ENCODE data around the gene GABRP. TPM values are rescaled to one million over a fixed set of nuclear protein-coding genes. Genes with fewer than 3 reads are reported as not detected.
"Not testable (repeated sequence)": the region's sequence is repeated elsewhere in the genome, so short reads cannot be mapped to it uniquely, and the experiment has no call there.

The GABRP gene
- total RNA-seq, 1 experiment from 2014 or later, result 2.2 TPM

DNA sequence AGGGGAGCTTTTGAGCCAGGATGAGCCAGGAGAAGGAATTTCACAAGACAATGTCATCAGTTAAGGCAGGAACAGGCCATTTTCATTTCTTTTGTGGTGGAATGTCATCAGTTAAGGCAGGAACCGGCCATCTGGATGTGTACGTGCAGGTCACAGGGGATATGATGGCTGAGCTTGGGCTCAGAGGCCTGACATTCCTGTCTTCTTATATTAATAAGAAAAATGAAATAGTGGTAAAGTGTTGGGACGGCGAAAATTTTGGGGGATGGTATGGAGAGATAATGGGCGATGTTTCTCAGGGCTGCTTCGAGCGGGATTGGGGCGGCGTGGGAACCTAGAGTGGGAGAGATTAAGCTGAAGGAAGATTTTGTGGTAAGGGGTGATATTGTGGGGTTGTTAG lies 21.2 kb upstream of the GABRP start:
- not testable (repeated sequence) for H3K27me3 ChIP-seq (ENCODE audit: control insufficient read depth, insufficient read depth, low read length); DNase-seq; H3K4me3 ChIP-seq (ENCODE audit: insufficient read depth, low read depth, low read length); H3K36me3 ChIP-seq (replicated peaks; ENCODE audit: control insufficient read depth, insufficient read depth, low read length)

DNA sequence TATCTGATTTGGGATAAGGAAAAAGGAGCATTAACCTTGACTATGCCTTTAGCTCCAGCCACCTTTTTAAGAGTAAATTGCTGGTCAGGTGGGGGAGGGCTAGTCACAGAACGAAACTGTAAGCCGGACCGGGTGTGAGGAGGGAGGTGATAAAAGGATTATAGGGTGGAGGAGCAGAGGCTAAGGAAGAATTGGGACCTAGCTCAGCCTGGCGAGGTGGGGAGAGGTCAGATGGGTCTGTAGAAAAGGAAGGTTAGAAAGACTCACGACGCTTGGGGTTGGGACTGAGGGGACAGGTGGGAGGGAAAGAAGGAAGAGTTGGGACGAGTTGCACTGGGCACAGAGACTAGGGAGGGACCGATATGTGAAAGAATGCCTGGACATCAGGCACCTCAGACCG lies 17.7 kb upstream of the GABRP start:
- H3K36me3 ChIP-seq (replicated peaks; ENCODE audit: control insufficient read depth, insufficient read depth, low read length); DNase-seq; H3K27me3 ChIP-seq (ENCODE audit: control insufficient read depth, insufficient read depth, low read length): not testable (repeated sequence)
- peak overlapping the region; percentile 36 for H3K4me3 ChIP-seq (ENCODE audit: insufficient read depth, low read depth, low read length)

GRCh38 chr5:170769246-170769645 lies 14.3 kb upstream of the GABRP start:
- Histone ChIP-seq H3K27me3 (ENCODE audit: control insufficient read depth, insufficient read depth, low read length) (no peaks in the 10 kb centered on the region), H3K36me3 (replicated peaks; ENCODE audit: control insufficient read depth, insufficient read depth, low read length) (no peaks in the 10 kb centered on the region), H3K4me3 (ENCODE audit: insufficient read depth, low read depth, low read length) (no peak overlapping the region)
- DNase-seq, result no peak

- no peak for DNase-seq
- Histone ChIP-seq H3K27me3 (ENCODE audit: control insufficient read depth, insufficient read depth, low read length) (no peaks in the 10 kb centered on the region), H3K36me3 (replicated peaks; ENCODE audit: control insufficient read depth, insufficient read depth, low read length) (no peaks in the 10 kb centered on the region), H3K4me3 (ENCODE audit: insufficient read depth, low read depth, low read length) (no peak overlapping the region)
Observed at GRCh38 chr5:170769898-170770416, 13.6 kb upstream of the GABRP start.

DNA sequence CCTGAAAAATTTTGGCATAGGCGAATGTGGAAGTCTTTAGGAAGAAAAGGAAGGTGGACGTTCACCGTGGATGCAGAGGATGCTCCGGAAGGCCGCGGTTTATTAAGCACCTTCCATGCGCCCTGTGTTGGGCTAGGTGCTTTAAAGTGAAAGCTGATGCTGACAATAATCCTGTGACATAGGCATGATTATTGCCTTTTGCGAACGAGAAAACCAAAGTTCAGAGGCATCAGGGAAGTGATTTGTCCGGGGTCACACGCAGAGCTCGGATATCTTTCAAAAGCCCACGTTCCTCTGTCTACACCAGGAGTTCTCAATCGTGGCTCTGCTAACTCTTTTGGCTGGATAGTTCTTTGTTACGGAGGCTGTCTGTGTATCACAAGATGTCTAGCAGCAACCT lies 12.0 kb upstream of the GABRP start:
- no peaks in the 10 kb centered on the region for H3K36me3 ChIP-seq (replicated peaks; ENCODE audit: control insufficient read depth, insufficient read depth, low read length)
- DNase-seq, result no peak
- no peaks in the 10 kb centered on the region for H3K27me3 ChIP-seq (ENCODE audit: control insufficient read depth, insufficient read depth, low read length)
- H3K4me3 ChIP-seq (ENCODE audit: insufficient read depth, low read depth, low read length), result no peak overlapping the region

- H3K36me3 ChIP-seq (replicated peaks; ENCODE audit: control insufficient read depth, insufficient read depth, low read length), result no peaks in the 10 kb centered on the region
- H3K4me3 ChIP-seq (ENCODE audit: insufficient read depth, low read depth, low read length), result no peak overlapping the region
- peak; percentile 63 for DNase-seq
- H3K27me3 ChIP-seq (ENCODE audit: control insufficient read depth, insufficient read depth, low read length), result no peaks in the 10 kb centered on the region
Observed at GRCh38 chr5:170773024-170773985, 10.2 kb upstream of the GABRP start.

DNA sequence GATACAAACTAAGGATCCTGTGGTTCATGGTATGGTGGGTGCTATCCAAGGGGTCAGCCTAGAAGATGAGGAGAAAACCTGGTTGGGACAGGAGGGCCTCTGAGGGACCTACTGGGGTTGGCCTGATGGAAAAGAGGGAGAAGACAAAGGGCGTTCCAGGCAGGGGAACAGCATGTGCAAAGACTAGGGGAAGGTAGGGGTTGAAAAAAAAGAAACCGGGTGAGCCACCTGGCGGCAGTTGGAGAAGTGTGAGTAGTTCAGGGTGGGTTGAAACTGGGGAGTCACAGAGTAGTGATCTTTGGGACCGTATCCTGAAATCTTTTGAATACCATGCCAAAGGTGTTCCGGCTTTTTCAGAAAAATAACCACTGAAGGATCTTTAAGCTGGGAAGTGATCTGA lies 8.7 kb upstream of the GABRP start:
- DNase-seq, result no peak
- H3K4me3 ChIP-seq (ENCODE audit: insufficient read depth, low read depth, low read length), result no peak overlapping the region
- H3K27me3 ChIP-seq (ENCODE audit: control insufficient read depth, insufficient read depth, low read length), result no peaks in the 10 kb centered on the region
- H3K36me3 ChIP-seq (replicated peaks; ENCODE audit: control insufficient read depth, insufficient read depth, low read length), result no peaks in the 10 kb centered on the region

DNA sequence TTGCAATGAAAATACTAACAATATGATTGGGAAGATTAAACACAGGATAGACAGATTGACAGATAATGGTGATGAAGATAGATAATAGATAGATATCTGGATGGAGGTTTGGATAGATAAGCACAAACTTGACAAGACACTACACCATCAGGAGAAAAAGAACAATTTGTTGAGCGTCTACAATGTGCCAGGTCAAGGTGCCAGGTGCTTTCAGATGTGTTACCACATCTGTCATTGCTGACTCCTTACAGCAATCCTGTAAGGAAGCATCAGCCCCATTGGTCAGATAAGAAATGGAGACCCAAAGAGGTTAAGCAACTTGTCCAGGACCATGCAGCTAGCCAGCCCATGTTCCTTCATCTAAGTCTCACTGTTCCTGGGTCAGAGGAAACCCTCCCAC lies 1.6 kb upstream of the GABRP start:
- Histone ChIP-seq H3K27me3 (ENCODE audit: control insufficient read depth, insufficient read depth, low read length) (no peaks in the 10 kb centered on the region), H3K4me3 (ENCODE audit: insufficient read depth, low read depth, low read length) (no peak overlapping the region), H3K36me3 (replicated peaks; ENCODE audit: control insufficient read depth, insufficient read depth, low read length) (no peaks in the 10 kb centered on the region)

DNA sequence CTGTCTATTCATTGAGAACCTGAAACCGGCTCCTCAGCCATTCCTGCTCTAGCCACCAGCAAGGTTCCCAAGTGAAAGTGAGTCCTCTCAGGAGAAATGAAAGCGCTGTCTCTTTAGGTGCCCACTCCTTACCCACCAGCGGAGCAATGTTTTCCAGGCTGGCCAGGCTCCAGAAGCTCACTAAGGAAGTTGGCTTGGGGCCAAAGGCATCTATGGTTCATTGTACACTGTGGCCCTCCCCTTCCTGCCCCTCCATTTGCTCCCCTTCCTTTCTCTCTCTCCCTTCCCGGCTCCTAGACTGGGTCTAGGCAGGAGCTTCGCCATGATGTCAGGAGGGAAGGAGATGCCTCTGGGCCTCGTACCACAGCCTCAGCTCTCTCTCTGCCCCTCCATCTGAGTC lies 1.1 kb upstream of the GABRP start:
- DNase-seq, result no peak
- no peak overlapping the region for H3K4me3 ChIP-seq (ENCODE audit: insufficient read depth, low read depth, low read length)
- H3K27me3 ChIP-seq (ENCODE audit: control insufficient read depth, insufficient read depth, low read length), result no peaks in the 10 kb centered on the region
- no peaks in the 10 kb centered on the region for H3K36me3 ChIP-seq (replicated peaks; ENCODE audit: control insufficient read depth, insufficient read depth, low read length)

More for the DNA sequence above, 1.6 kb upstream of the GABRP start:
- DNase-seq, result no peak

DNA sequence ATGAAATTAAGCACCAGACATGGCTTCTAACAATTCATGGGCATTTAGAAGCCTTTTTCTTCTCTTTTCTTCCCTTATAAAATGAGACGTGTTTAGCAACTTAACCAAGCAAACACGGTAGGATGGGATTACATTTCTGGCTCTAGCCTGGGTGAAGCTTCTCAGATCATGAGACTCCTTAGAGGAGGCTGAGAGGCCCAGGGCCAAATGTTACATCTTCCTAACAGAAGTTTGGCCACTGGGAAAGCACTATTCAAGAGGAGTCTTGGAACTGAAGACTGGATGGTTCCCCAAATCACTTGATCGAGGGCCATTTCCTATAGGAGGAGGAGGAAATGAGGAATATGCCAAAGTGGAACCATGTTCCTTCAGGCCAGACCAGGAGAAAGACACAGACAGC lies 1.9 kb downstream of the GABRP start:
- no peaks in the 10 kb centered on the region for H3K27me3 ChIP-seq (ENCODE audit: control insufficient read depth, insufficient read depth, low read length)
- no peak overlapping the region for H3K4me3 ChIP-seq (ENCODE audit: insufficient read depth, low read depth, low read length)
- DNase-seq, result no peak
- H3K36me3 ChIP-seq (replicated peaks; ENCODE audit: control insufficient read depth, insufficient read depth, low read length), result no peaks in the 10 kb centered on the region

DNA sequence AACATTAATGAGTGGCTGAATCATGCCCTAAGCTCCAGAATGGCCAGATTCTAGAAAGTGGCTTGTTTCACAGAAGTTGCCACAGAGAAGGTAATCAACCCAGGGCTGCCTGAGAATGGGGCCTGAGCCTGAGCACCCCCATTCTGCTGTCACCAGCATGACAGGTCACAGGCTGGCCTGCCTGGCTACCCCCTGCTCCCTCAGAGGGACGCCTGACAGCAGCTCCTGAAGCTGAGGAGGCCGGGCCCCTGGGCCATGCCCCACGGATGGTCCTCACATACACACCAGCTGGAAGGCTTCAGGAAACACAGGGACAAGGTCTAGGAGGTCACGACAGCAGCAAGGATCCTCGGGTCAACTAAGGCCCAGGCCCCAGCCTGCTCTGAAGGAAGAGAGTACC lies 3.7 kb downstream of the GABRP start:
- DNase-seq, result no peak
- no peak overlapping the region for H3K4me3 ChIP-seq (ENCODE audit: insufficient read depth, low read depth, low read length)
- H3K27me3 ChIP-seq (ENCODE audit: control insufficient read depth, insufficient read depth, low read length), result no peaks in the 10 kb centered on the region

GRCh38 chr5:170788626-170789304 lies 5.2 kb downstream of the GABRP start:
- DNase-seq, result no peak
- Histone ChIP-seq H3K4me3 (ENCODE audit: insufficient read depth, low read depth, low read length) (no peak overlapping the region), H3K36me3 (replicated peaks; ENCODE audit: control insufficient read depth, insufficient read depth, low read length) (no peaks in the 10 kb centered on the region), H3K27me3 (ENCODE audit: control insufficient read depth, insufficient read depth, low read length) (no peaks in the 10 kb centered on the region)

More for the DNA sequence above, 3.7 kb downstream of the GABRP start:
- H3K36me3 ChIP-seq (replicated peaks; ENCODE audit: control insufficient read depth, insufficient read depth, low read length), result no peaks in the 10 kb centered on the region

DNA sequence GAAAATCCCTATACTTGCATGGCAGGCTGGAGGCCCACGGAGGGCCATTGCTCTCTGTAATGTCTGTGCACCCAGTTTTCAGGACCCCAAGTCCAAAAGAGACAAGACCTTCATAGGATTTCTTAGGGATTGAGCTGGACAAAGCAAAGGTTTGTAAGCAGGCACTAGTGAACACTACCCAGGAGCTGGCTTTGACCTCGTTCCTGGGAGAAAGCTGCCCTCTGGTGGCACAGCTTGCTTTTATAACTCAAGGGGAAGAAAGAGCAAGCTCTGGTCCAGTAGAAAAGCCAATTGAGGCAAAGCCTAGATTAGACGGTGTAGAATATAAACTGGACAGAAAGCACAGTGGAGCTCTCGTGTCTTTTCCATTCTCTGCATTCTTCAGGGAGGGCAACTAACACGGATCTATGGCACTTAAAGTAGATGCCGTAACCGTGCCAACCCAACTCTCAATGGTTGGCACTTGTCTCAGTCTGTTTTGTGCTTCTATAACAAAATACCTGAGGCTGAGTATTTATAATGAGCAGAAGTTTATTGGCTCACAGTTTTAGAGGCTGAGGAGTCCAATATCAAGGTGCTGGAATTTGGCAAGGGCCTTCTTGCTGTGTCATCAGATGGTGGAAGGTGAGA lies 7.9 kb downstream of the GABRP start:
- Histone ChIP-seq H3K36me3 (replicated peaks; ENCODE audit: control insufficient read depth, insufficient read depth, low read length) (no peaks in the 10 kb centered on the region), H3K4me3 (ENCODE audit: insufficient read depth, low read depth, low read length) (no peak overlapping the region), H3K27me3 (ENCODE audit: control insufficient read depth, insufficient read depth, low read length) (no peaks in the 10 kb centered on the region)
- DNase-seq, result peak; percentile 82

- Histone ChIP-seq H3K4me3 (ENCODE audit: insufficient read depth, low read depth, low read length) (no peak overlapping the region), H3K27me3 (ENCODE audit: control insufficient read depth, insufficient read depth, low read length) (no peaks in the 10 kb centered on the region), H3K36me3 (replicated peaks; ENCODE audit: control insufficient read depth, insufficient read depth, low read length) (no peaks in the 10 kb centered on the region)
- no peak for DNase-seq
Observed at GRCh38 chr5:170792878-170793277, 9.4 kb downstream of the GABRP start.
